Esophagus (tissue), 2 donors: Measurements from ENCODE around the gene RGS7. TPM values are rescaled to one million over a fixed set of nuclear protein-coding genes. Genes with fewer than 3 reads are reported as not detected.
"Not testable (repeated sequence)": the region's sequence is repeated elsewhere in the genome, so short reads cannot be mapped to it uniquely, and the experiment has no call there.

Experiments used
- H3K27ac ChIP-seq, 2 donors: one replicate each; pipeline ENCODE4 v1.5.1; 2013; ENCODE audit warnings: low read depth in 2 of 2, mild to moderate bottlenecking in 2 of 2, inconsistent platforms in 1 of 2, low read length in 1 of 2, moderate library complexity in 1 of 2
- H3K27me3 ChIP-seq, 2 donors: one replicate each; pipeline ENCODE4 v1.6.1; 2013; ENCODE audit warnings: low read length in 2 of 2, control low read depth in 1 of 2, mild to moderate bottlenecking in 1 of 2; ENCODE audit not compliant: insufficient read depth in 2 of 2, control insufficient read depth in 1 of 2
- H3K36me3 ChIP-seq, 2 donors: one replicate each; pipeline ENCODE4 v1.6.1; 2013; ENCODE audit warnings: low read length in 1 of 2; ENCODE audit not compliant: control insufficient read depth in 2 of 2, insufficient read depth in 2 of 2
- H3K4me1 ChIP-seq, 2 donors: one replicate each; pipeline ENCODE4 v1.6.1; 2013; ENCODE audit warnings: low read length in 1 of 2; ENCODE audit not compliant: control insufficient read depth in 2 of 2, insufficient read depth in 2 of 2
- H3K4me3 ChIP-seq, 2 donors: one replicate each; pipeline ENCODE4 v1.5.1; 2013; ENCODE audit warnings: low read length in 2 of 2, mild to moderate bottlenecking in 2 of 2, low read depth in 1 of 2, moderate library complexity in 1 of 2
- H3K9me3 ChIP-seq, 2 donors: one replicate each; pipeline ENCODE4 v1.6.1; 2013; ENCODE audit warnings: mild to moderate bottlenecking in 2 of 2, low read depth in 1 of 2, low read length in 1 of 2, moderate library complexity in 1 of 2; ENCODE audit not compliant: control insufficient read depth in 2 of 2, insufficient read depth in 1 of 2
- WGBS, 2 donors: extraction: QIAGEN DNeasy Blood & Tissue Kit; methylation state at CpG; one replicate each; pipeline ENCODE4 v1.1.7; 2013; 5-methylcytosine and 5-hydroxymethylcytosine counted together
- polyA plus RNA-seq, 2 donors: library from polyadenylated mRNA; stranded (reverse); fragments of 200-250 nt; gene quantifications; one replicate each; pipeline ENCODE4 v1.2.3, GENCODE V29; 2013
- donor health status: healthy with polysubstance abuse.
- donor health status: Bipolar disorder and iron deficiency.

Gene RGS7
- polyA plus RNA-seq, 2 donors, result 0.02 TPM; not detected in 1

- H3K4me3 ChIP-seq, result no peak overlapping the region
- 44 to 57% methylated on average over 1 of the region's 1 CpG for WGBS, 2 donors
- no peaks in the 10 kb centered on the region for H3K9me3 ChIP-seq
- H3K27ac ChIP-seq, result no peak overlapping the region
- H3K36me3 ChIP-seq, result no peaks in the 10 kb centered on the region
- H3K4me1 ChIP-seq, result no peaks in the 10 kb centered on the region
- H3K27me3 ChIP-seq, result no peaks in the 10 kb centered on the region
Measured at GRCh38 chr1:241225741-241226140, 131.3 kb downstream of the RGS7 start.

- H3K4me1 ChIP-seq, H3K27ac ChIP-seq, H3K9me3 ChIP-seq, H3K4me3 ChIP-seq, H3K27me3 ChIP-seq, H3K36me3 ChIP-seq: not testable (repeated sequence)
- WGBS, 2 donors, result 80 to 85% methylated on average over 3 of the region's 3 CpGs
Measured at GRCh38 chr1:241224189-241224588, 132.8 kb downstream of the RGS7 start.

DNA sequence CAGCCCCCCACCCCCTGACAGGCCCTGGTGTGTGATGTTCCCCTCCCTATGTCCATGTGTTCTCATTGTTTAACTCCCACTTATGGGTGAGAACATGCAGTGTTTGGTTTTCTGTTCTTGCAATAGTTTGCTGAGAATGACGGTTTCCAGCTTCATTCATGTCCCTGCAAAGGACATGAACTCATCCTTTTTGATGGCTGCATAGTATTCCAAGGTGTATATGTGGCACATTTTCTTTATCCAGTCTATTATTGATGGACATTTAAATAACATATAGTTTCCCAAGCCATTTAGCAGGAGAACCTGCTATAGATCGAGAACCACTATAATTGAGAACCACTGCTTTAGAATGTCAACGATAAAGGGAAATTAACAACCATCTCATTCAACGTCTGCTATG, 134.2 kb downstream of the RGS7 start:
- not testable (repeated sequence) for H3K9me3 ChIP-seq, H3K4me3 ChIP-seq, H3K27me3 ChIP-seq, H3K36me3 ChIP-seq, H3K27ac ChIP-seq, H3K4me1 ChIP-seq
- WGBS, 2 donors, result 86% methylated on average over 4 of the region's 4 CpGs

GRCh38 chr1:241221319-241221718, 135.7 kb downstream of the RGS7 start:
- H3K9me3 ChIP-seq, result no peaks in the 10 kb centered on the region
- no peak overlapping the region for H3K27ac ChIP-seq
- no peaks in the 10 kb centered on the region for H3K27me3 ChIP-seq
- H3K4me3 ChIP-seq, result no peak overlapping the region
- H3K36me3 ChIP-seq, result no peaks in the 10 kb centered on the region
- WGBS, 2 donors, result 53 to 60% methylated on average over 6 of the region's 6 CpGs
- H3K4me1 ChIP-seq, result no peaks in the 10 kb centered on the region

DNA sequence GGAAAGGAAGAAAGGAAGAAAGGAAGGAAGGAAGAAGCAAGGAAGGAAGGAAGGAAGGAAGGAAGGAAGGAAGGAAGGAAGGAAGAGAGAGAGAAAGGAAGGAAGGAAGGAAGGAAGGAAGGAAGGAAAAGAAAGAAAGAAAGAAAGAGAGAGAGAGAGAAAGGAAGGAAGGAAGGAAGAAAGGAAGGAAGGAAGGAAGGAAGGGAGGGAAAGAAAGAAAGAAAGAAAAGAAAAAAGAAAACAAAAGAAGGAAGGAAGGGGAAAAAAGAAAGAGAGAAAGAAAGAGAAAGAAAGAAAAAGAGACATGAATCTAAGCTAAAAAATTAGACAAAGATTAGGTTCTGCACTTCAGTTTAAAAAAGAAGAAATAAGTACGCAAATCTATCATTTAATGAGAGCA, 136.1 kb downstream of the RGS7 start:
- not testable (repeated sequence) for H3K27ac ChIP-seq
- 85 to 96% methylated on average over 1 of the region's 1 CpG for WGBS, 2 donors

DNA sequence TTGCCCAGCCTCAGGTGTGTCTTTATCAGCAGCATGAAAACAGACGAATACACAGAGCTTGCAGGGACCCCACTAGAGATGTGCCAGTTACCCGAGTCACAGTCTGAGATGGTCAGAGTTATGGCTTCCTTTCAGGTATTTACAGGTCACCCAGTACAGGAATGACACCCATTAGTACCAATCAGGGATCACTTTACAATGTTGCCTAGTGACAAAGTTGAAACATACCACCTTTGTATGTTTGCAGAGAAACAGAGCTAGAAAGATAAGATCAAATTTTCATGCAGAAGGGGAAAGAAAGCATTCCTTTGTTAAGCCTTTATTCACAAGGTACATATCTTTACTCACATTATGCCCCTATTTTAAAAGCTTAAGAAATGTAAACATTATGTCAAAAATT, 137.6 kb downstream of the RGS7 start:
- H3K27me3 ChIP-seq, result no peaks in the 10 kb centered on the region
- H3K4me1 ChIP-seq, result no peaks in the 10 kb centered on the region
- no peak overlapping the region for H3K27ac ChIP-seq
- H3K4me3 ChIP-seq, result no peak overlapping the region
- 34 to 39% methylated on average over 2 of the region's 2 CpGs for WGBS, 2 donors
- H3K36me3 ChIP-seq, result no peaks in the 10 kb centered on the region
- H3K9me3 ChIP-seq, result no peaks in the 10 kb centered on the region

More for the DNA sequence above, 136.1 kb downstream of the RGS7 start:
- not testable (repeated sequence) for H3K9me3 ChIP-seq, H3K27me3 ChIP-seq, H3K36me3 ChIP-seq, H3K4me1 ChIP-seq, H3K4me3 ChIP-seq

DNA sequence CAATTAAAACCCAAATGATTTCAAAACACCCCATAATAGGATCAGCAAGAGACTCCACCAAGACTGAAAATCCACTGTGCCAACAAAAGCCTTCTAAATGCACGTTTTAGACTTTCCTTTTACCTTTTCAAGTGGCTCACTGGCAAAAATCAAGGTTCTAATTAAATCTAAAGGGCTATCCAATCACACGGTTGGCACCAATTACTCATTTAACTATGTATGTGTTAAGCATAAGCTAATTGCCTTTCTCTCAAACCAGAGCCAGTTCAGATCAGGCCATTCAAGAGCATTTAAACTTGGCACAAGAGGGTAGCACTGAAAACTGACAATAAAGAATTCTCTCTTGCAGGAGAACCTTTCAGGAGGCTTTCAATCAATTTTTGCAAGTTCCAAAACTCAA, 139.5 kb downstream of the RGS7 start:
- no peak overlapping the region for H3K4me3 ChIP-seq
- no peaks in the 10 kb centered on the region for H3K27me3 ChIP-seq
- H3K4me1 ChIP-seq, result no peaks in the 10 kb centered on the region
- H3K27ac ChIP-seq, result no peak overlapping the region
- H3K36me3 ChIP-seq, result no peaks in the 10 kb centered on the region
- H3K9me3 ChIP-seq, result no peaks in the 10 kb centered on the region
- WGBS, 2 donors, result 56 to 62% methylated on average over 2 of the region's 2 CpGs

- Histone ChIP-seq H3K36me3 (no peaks in the 10 kb centered on the region), H3K4me3 (no peak overlapping the region), H3K4me1 (no peaks in the 10 kb centered on the region), H3K9me3 (no peaks in the 10 kb centered on the region), H3K27me3 (no peaks in the 10 kb centered on the region), H3K27ac (no peak overlapping the region)
- 90 to 91% methylated on average over 9 of the region's 9 CpGs for WGBS, 2 donors
Measured at GRCh38 chr1:241215683-241216082, 141.3 kb downstream of the RGS7 start.

- whole genome bisulfite sequencing, 2 donors, result 32 to 34% methylated on average over 4 of the region's 4 CpGs
- H3K27ac ChIP-seq, result no peak overlapping the region
- H3K36me3 ChIP-seq, result no peaks in the 10 kb centered on the region
- H3K4me1 ChIP-seq, result no peaks in the 10 kb centered on the region
- no peak overlapping the region for H3K4me3 ChIP-seq
- H3K27me3 ChIP-seq, result no peaks in the 10 kb centered on the region
- H3K9me3 ChIP-seq, result no peaks in the 10 kb centered on the region
Measured at GRCh38 chr1:241215203-241215602, 141.8 kb downstream of the RGS7 start.

DNA sequence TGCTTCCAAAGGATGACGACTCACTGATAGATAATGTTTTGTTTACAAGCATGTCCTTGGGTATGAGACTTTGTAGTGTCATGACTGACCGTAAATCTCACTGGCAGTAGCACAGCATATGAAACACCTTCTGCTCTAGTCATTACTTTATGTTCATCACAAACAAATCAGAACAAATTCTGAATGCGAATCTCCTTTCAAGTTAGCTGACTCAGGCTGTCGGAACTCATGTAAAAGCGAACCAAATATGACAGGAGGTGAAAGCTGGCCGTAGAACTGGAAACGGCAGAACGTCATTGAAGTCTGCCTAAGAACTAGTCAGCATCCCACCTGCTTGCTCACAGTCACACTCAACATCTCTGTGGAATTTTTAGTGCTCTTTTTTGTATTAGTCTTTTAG, 143.9 kb downstream of the RGS7 start:
- no peaks in the 10 kb centered on the region for H3K36me3 ChIP-seq
- no peak overlapping the region for H3K27ac ChIP-seq
- 66 to 70% methylated on average over 8 of the region's 8 CpGs for WGBS, 2 donors
- H3K4me1 ChIP-seq, result no peaks in the 10 kb centered on the region
- no peaks in the 10 kb centered on the region for H3K9me3 ChIP-seq
- no peak overlapping the region for H3K4me3 ChIP-seq
- H3K27me3 ChIP-seq, result no peaks in the 10 kb centered on the region
